ENCODE results near the gene MAGEH1. TPM values are rescaled to one million over a fixed set of nuclear protein-coding genes. Genes with fewer than 3 reads are reported as not detected.
"Not testable (repeated sequence)": the region's sequence is repeated elsewhere in the genome, so short reads cannot be mapped to it uniquely, and the experiment has no call there.

MAGEH1 gene
- total RNA-seq (2012; rRNA removed), result 22.4 and 26.7 TPM in 2 replicates
- 29.2 and 31.8 TPM in 2 replicates for polyA plus RNA-seq (2012; rRNA removed)
- 28.2 and 30.8 TPM in 2 replicates for polyA plus RNA-seq (2012; cell fraction: cytosol; rRNA removed)
- 9.7 and 16.0 TPM in 2 replicates for polyA plus RNA-seq (2012; cell fraction: nucleus; rRNA removed; ENCODE audit: low replicate concordance)
- percentile 54 among the genes with signal in this experiment for Bru-seq, nascent RNA
- percentile 76 among the genes with signal in this experiment for BruChase-seq, experiment 1, labeled RNA remaining after a 6-hour chase
- percentile 56 among the genes with signal in this experiment for BruChase-seq, experiment 2, labeled RNA remaining after a 2-hour chase
- long read RNA-seq, transcript MAGEH1-201 (1 exons, 1,462 nt), result major isoform, 49 of 49 reads
- long read RNA-seq, partial matches to known transcripts, result 0 of 49 reads
- long read RNA-seq, other reads (novel, unspliced or antisense), result 0 of 49 reads

GRCh38 chrX:55451990-55452832 lies at the start of gene MAGEH1:
MAGEH1 (plus strand) TSS chrX:55452127; CDS start chrX:55452375, 248 bp downstream.
- H2BK5ac ChIP-seq (ENCODE audit: low read depth, low read length, poor library complexity, severe bottlenecking), result peak within 1 kb of the TSS; percentile 57
- no peaks in the 10 kb centered on the region for H3K9me3 ChIP-seq (ENCODE audit: control insufficient read depth, insufficient read depth, low read length)
- peak within 1 kb of the TSS; percentile 6 for H2AK9ac ChIP-seq (replicated peaks; ENCODE audit: low read depth, low read length, poor library complexity)
- H3K4ac ChIP-seq (ENCODE audit: low read depth, low read length), result peak within 1 kb of the TSS; percentile 46
- no peak within 1 kb of the TSS for H2BK120ac ChIP-seq (ENCODE audit: low read depth, low read length)
- no peaks in the 10 kb centered on the region for H3K9me1 ChIP-seq (ENCODE audit: insufficient read depth, low read length)
- no peaks in the 10 kb centered on the region for H3K4me1 ChIP-seq (ENCODE audit: control insufficient read depth, insufficient read depth, low read length)
- no peaks in the 10 kb centered on the region for H3K36me3 ChIP-seq (ENCODE audit: control insufficient read depth, insufficient read depth, low read length)
- H3K9ac ChIP-seq (ENCODE audit: low read depth, low read length), result peak within 1 kb of the TSS; percentile 86
- DNase-seq (peak; percentile 79), ATAC-seq (ENCODE audit: low read depth) (peak; percentile 91)
- peak within 1 kb of the TSS; percentile 84 for H4K5ac ChIP-seq (ENCODE audit: low read depth, low read length)
- peak within 1 kb of the TSS; percentile 88 for H3K4me3 ChIP-seq (ENCODE audit: insufficient read depth, low read depth, low read length)
- peak within 1 kb of the TSS; percentile 69 for H3K14ac ChIP-seq (replicated peaks; ENCODE audit: low read depth, low read length)
- peak within 1 kb of the TSS; percentile 84 for H3K27ac ChIP-seq (ENCODE audit: insufficient read depth, low read length)
- ChIA-PET CTCF (no interaction called here), POLR2A (ENCODE audit: unreplicated experiment) (interaction anchor here (0.7 kb wide), 1 partner anchor 906 kb away, joined by 6 read pairs; no protein-coding TSS in a partner anchor)
- in situ Hi-C loops (cut with MboI; ENCODE audit: low sequenced_read_pairs), result no loop called here
- H3K79me1 ChIP-seq (ENCODE audit: low read depth in 1 of 2, low read length in 2 of 2), result peaks cover 3 to 5% of the 10 kb centered on the region in 2 experiments; a peak in 2 of 4 replicates
- no peak within 1 kb of the TSS for H2BK15ac ChIP-seq (ENCODE audit: low read depth, low read length)
- H4K8ac ChIP-seq (ENCODE audit: low read depth in 2 of 2, low read length in 2 of 2), result peak within 1 kb of the TSS; percentile 87 to 88
- H4K20me1 ChIP-seq (ENCODE audit: insufficient read depth, low read length), result no peaks in the 10 kb centered on the region
- H3K56ac ChIP-seq (ENCODE audit: extremely low read depth, insufficient read depth, low read length), result peak within 1 kb of the TSS; percentile 46; the same call in 1 of the 2 replicates
- peak within 1 kb of the TSS; percentile 89 for H2AFZ ChIP-seq (replicated peaks; ENCODE audit: low read length, poor library complexity)
- peak within 1 kb of the TSS; percentile 47; the same call in 1 of the 2 replicates for H4K91ac ChIP-seq (ENCODE audit: insufficient read depth, low read depth, low read length)
- intact Hi-C loops (cut with micrococcal nuclease), result no loop called here
- dilution Hi-C loops (cut with HindIII; ENCODE audit: low sequenced_read_pairs, unreplicated experiment), result no loop called here
- H3K18ac ChIP-seq (ENCODE audit: low read depth, low read length), result peak within 1 kb of the TSS; percentile 56
- H3K23ac ChIP-seq (ENCODE audit: low read depth, low read length), result peak within 1 kb of the TSS; percentile 82
- TF ChIP-seq FOS (IDR thresholded peaks at IDR 0.05; ENCODE audit: low read depth, low read length) (no peak), MXI1 (IDR thresholded peaks at IDR 0.05; ENCODE audit: borderline replicate concordance, low read depth, low read length) (0 out of 2 replicates have a peak, but pooled peaks have one; percentile 46), MAFK (IDR thresholded peaks at IDR 0.05; ENCODE audit: low read depth, low read length) (peak; percentile 57; the same call in 1 of the 2 replicates), POLR2A (IDR thresholded peaks at IDR 0.05; ENCODE audit: low read depth, low read length) (peak; percentile 65)
- no peaks in the 10 kb centered on the region for H3K27me3 ChIP-seq (ENCODE audit: control insufficient read depth, insufficient read depth, low read length)
- H2BK20ac ChIP-seq (ENCODE audit: low read depth, low read length), result no peak within 1 kb of the TSS
- H2AK5ac ChIP-seq (ENCODE audit: low read depth, low read length), result no peak within 1 kb of the TSS
- WGBS, 2 experiments (ENCODE audit: extremely low coverage in 2 of 2, insufficient read length in 1 of 2), result 18% methylated on average over 12 of the region's 43 CpGs; no CpG with 5 or more reads in 1 of the 2 experiments
- peak within 1 kb of the TSS; percentile 89 for H3K4me2 ChIP-seq (ENCODE audit: low read depth, low read length)
- BruUV-seq (replicated peaks), result TSS peak; percentile 94

DNA sequence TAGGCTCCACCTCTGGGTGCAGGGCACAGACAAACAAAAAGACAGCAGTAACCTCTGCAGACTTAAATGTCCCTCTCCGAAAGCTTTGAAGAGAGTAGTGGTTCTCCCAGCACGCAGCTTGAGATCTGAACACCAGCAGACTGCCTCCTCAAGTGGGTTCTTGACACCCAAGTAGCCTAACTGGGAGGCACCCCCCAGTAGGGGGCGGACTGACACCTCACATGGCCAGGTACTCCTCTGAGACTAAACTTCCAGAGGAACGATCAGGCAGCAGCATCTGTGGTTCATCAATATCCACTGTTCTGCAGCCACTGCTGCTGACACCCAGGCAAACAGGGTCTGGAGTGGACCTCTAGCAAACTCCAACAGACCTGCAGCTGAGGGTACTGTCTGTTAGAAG lies 24.8 kb upstream of the MAGEH1 start:
- H3K23ac ChIP-seq (ENCODE audit: low read depth, low read length); H4K8ac ChIP-seq (ENCODE audit: low read depth in 2 of 2, low read length in 2 of 2); H3K4ac ChIP-seq (ENCODE audit: low read depth, low read length); H2BK20ac ChIP-seq (ENCODE audit: low read depth, low read length); in situ Hi-C loops (cut with MboI; ENCODE audit: low sequenced_read_pairs); H2BK15ac ChIP-seq (ENCODE audit: low read depth, low read length); H3K9ac ChIP-seq (ENCODE audit: low read depth, low read length); H3K14ac ChIP-seq (replicated peaks; ENCODE audit: low read depth, low read length); H4K91ac ChIP-seq (ENCODE audit: insufficient read depth, low read depth, low read length); H3K4me3 ChIP-seq (ENCODE audit: insufficient read depth, low read depth, low read length); H4K5ac ChIP-seq (ENCODE audit: low read depth, low read length); H3K27me3 ChIP-seq (ENCODE audit: control insufficient read depth, insufficient read depth, low read length); ATAC-seq (ENCODE audit: low read depth); H3K79me1 ChIP-seq (ENCODE audit: low read depth in 1 of 2, low read length in 2 of 2); H2AK5ac ChIP-seq (ENCODE audit: low read depth, low read length); H3K9me1 ChIP-seq (ENCODE audit: insufficient read depth, low read length); BruUV-seq (replicated peaks); H3K36me3 ChIP-seq (ENCODE audit: control insufficient read depth, insufficient read depth, low read length); H3K9me3 ChIP-seq (ENCODE audit: control insufficient read depth, insufficient read depth, low read length); H3K18ac ChIP-seq (ENCODE audit: low read depth, low read length); H3K27ac ChIP-seq (ENCODE audit: insufficient read depth, low read length); POLR2A ChIA-PET (ENCODE audit: unreplicated experiment); H2BK5ac ChIP-seq (ENCODE audit: low read depth, low read length, poor library complexity, severe bottlenecking); H3K4me2 ChIP-seq (ENCODE audit: low read depth, low read length); H2AFZ ChIP-seq (replicated peaks; ENCODE audit: low read length, poor library complexity); H2AK9ac ChIP-seq (replicated peaks; ENCODE audit: low read depth, low read length, poor library complexity); CTCF ChIA-PET; H2BK120ac ChIP-seq (ENCODE audit: low read depth, low read length); intact Hi-C loops (cut with micrococcal nuclease); DNase-seq; H4K20me1 ChIP-seq (ENCODE audit: insufficient read depth, low read length); H3K56ac ChIP-seq (ENCODE audit: extremely low read depth, insufficient read depth, low read length); dilution Hi-C loops (cut with HindIII; ENCODE audit: low sequenced_read_pairs, unreplicated experiment); H3K4me1 ChIP-seq (ENCODE audit: control insufficient read depth, insufficient read depth, low read length): not testable (repeated sequence)
- no CpG with 5 or more reads among the region's 4 CpGs for WGBS, 2 experiments (ENCODE audit: extremely low coverage in 2 of 2, insufficient read length in 1 of 2)
